GM12878 (cell line): ENCODE measurements around the gene SLC12A9. TPM values are rescaled to one million over a fixed set of nuclear protein-coding genes. Genes with fewer than 3 reads are reported as not detected.

ENCODE experiments used
- ATAC-seq: fragments of 200-7000 bp; cut with Tn5 transposase; 3 replicates; pipeline ENCODE4 v1.9.1; 2020; ENCODE audit warnings: mild to moderate bottlenecking, moderate library complexity
- BruUV-seq: library from RNA; stranded (reverse); fragments of 400-500 nt; replicated peaks from 2 replicates; lab custom pipeline; 2021; lab: Mats Ljungman, UMichigan
- CTCF ChIA-PET: fragments of 300-600 bp; sonication (Branson Sonifier 250); formaldehyde crosslinking; extraction: SDS; loops from one replicate; lab custom pipeline; 2021; ENCODE audit warnings: inconsistent platforms; lab: Yijun Ruan, JAX
- POLR2A ChIA-PET: fragments of 350-600 bp; formaldehyde crosslinking; extraction: SDS; loops from one replicate; lab custom pipeline; 2021; ENCODE audit warnings: inconsistent platforms; lab: Charles Lee
- RAD21 ChIA-PET: fragments of 300-600 bp; sonication (Branson Sonifier 250); formaldehyde crosslinking; loops from one replicate; lab custom pipeline; 2023; ENCODE audit warnings: antibody characterized with exemption; ENCODE audit not compliant: unreplicated experiment; lab: Charles Lee
- SMC1A ChIA-PET: fragments of 300-600 bp; sonication (Branson Sonifier 250); formaldehyde crosslinking; loops from one replicate; lab custom pipeline; 2023; ENCODE audit not compliant: unreplicated experiment, uncharacterized antibody; lab: Charles Lee
- DNase-seq: peaks from one replicate; pipeline ENCODE4 v3.0.0-alpha.2; 2011; ENCODE audit warnings: low read depth, low spot score
- FAIRE-seq: peaks from 3 replicates; lab custom pipeline; 2011; peaks lifted over from hg19 to GRCh38; lab: Jason Lieb, UNC
- H2AFZ ChIP-seq: 2 replicates; pipeline ENCODE4 v1.6.0; 2011; ENCODE audit warnings: low read depth, low read length, control low read depth; ENCODE audit not compliant: control insufficient read depth
- H3K27ac ChIP-seq: 2 replicates; pipeline ENCODE4 v1.5.1; 2011; ENCODE audit warnings: control low read depth; ENCODE audit not compliant: control insufficient read depth, insufficient read depth
- H3K27me3 ChIP-seq, 2 experiments: replicated peaks in 1 of 2; 2 replicates each; pipeline versions ENCODE4 v1.6.0 to v1.6.1; 2011; ENCODE audit warnings: low read length in 1 of 2; ENCODE audit not compliant: control insufficient read depth in 2 of 2, insufficient read depth in 2 of 2
- H3K36me3 ChIP-seq, 2 experiments: 2 replicates each; pipeline ENCODE4 v1.5.1; 2011; ENCODE audit warnings: low read length in 1 of 2; ENCODE audit not compliant: control insufficient read depth in 2 of 2, insufficient read depth in 2 of 2
- H3K4me1 ChIP-seq: 2 replicates; pipeline ENCODE4 v1.6.1; 2011; ENCODE audit warnings: mild to moderate bottlenecking, low read length, moderate library complexity, mixed read lengths; ENCODE audit not compliant: control insufficient read depth, insufficient read depth
- H3K4me2 ChIP-seq: 2 replicates; pipeline ENCODE4 v1.6.0; 2011; ENCODE audit warnings: control low read depth; ENCODE audit not compliant: control insufficient read depth, insufficient read depth
- H3K4me3 ChIP-seq: fragments of 200-600 bp; sonication (generic); 2 replicates; pipeline ENCODE4 v1.5.1; 2016
- H3K79me2 ChIP-seq: 2 replicates; pipeline ENCODE4 v1.6.0; 2011; ENCODE audit warnings: low read length; ENCODE audit not compliant: control insufficient read depth, insufficient read depth
- H3K9ac ChIP-seq: 2 replicates; pipeline ENCODE4 v1.8.0; 2011; ENCODE audit warnings: low read length, control low read depth, mixed read lengths; ENCODE audit not compliant: control insufficient read depth, insufficient read depth
- H3K9me3 ChIP-seq: replicated peaks from 3 replicates; pipeline ENCODE4 v1.5.1; 2011; ENCODE audit warnings: mild to moderate bottlenecking, low read length; ENCODE audit not compliant: control insufficient read depth, insufficient read depth
- H4K20me1 ChIP-seq: 2 replicates; pipeline ENCODE4 v1.6.0; 2011; ENCODE audit not compliant: control insufficient read depth, insufficient read depth
- CBFB ChIP-seq: IDR thresholded peaks from 2 replicates; pipeline ENCODE4 v1.6.1; 2016; ENCODE audit warnings: antibody characterized with exemption, low read depth
- CEBPB ChIP-seq, 2 experiments: fragments of 150-350 bp in 1 of 2; IDR thresholded peaks; 2 replicates each; pipeline ENCODE4 v1.6.1; 2012 to 2014; ENCODE audit warnings: low read depth in 2 of 2, low read length in 2 of 2, borderline replicate concordance in 1 of 2, inconsistent platforms in 1 of 2
- FOS ChIP-seq: IDR thresholded peaks from 3 replicates; pipeline ENCODE4 v1.6.1; 2011; ENCODE audit warnings: borderline replicate concordance; ENCODE audit not compliant: insufficient read length; ENCODE audit errors: extremely low read depth
- FOXM1 ChIP-seq: IDR thresholded peaks from 2 replicates; pipeline ENCODE4 v1.6.1; 2012; ENCODE audit warnings: low read depth, mild to moderate bottlenecking, inconsistent platforms, low read length, moderate library complexity
- IKZF2 ChIP-seq, 2 experiments: fragments of 450-650 bp; IDR thresholded peaks; 2 replicates each; pipeline ENCODE4 v1.6.1; 2017; ENCODE audit warnings: mild to moderate bottlenecking in 2 of 2, moderate library complexity in 2 of 2
- JUNB ChIP-seq: IDR thresholded peaks from 2 replicates; pipeline ENCODE4 v1.6.1; 2016; ENCODE audit warnings: antibody characterized with exemption, mild to moderate bottlenecking
- MTA3 ChIP-seq: IDR thresholded peaks from 2 replicates; pipeline ENCODE4 v1.6.1; 2012; ENCODE audit warnings: low read length, inconsistent platforms, borderline replicate concordance
- NBN ChIP-seq: fragments of 450-650 bp; IDR thresholded peaks from 2 replicates; pipeline ENCODE4 v1.6.1; 2016
- NR2C1 ChIP-seq: fragments of 450-650 bp; IDR thresholded peaks from 2 replicates; pipeline ENCODE4 v1.6.1; 2017; ENCODE audit warnings: antibody characterized with exemption, mild to moderate bottlenecking, moderate library complexity
- POLR2A ChIP-seq: IDR thresholded peaks from 2 replicates; pipeline ENCODE4 v1.6.1; 2011; ENCODE audit warnings: low read depth, mild to moderate bottlenecking, low read length
- RAD21 ChIP-seq: IDR thresholded peaks from 2 replicates; pipeline ENCODE4 v1.6.1; 2011; ENCODE audit warnings: mild to moderate bottlenecking, low read depth, low read length, moderate library complexity; ENCODE audit not compliant: insufficient read depth
- RUNX3 ChIP-seq: IDR thresholded peaks from 2 replicates; pipeline ENCODE4 v1.6.1; 2012; ENCODE audit warnings: low read length, inconsistent platforms
- ZNF24 ChIP-seq: fragments of 450-650 bp; IDR thresholded peaks from 2 replicates; pipeline ENCODE4 v1.6.1; 2017; ENCODE audit warnings: antibody characterized with exemption, mild to moderate bottlenecking
- ZNF274 ChIP-seq: IDR thresholded peaks from one replicate; pipeline ENCODE4 v1.8.0; 2011; ENCODE audit not compliant: insufficient read length, insufficient read depth
- WGBS: methylation state at CpG from one replicate; pipeline ENCODE4 v1.1.6; 2016; ENCODE audit warnings: low lambda C conversion rate; ENCODE audit not compliant: insufficient replicate concordance, insufficient coverage; ENCODE audit errors: missing lambda C conversion rate; 5-methylcytosine and 5-hydroxymethylcytosine counted together
- in situ Hi-C: fragments of 300-500 bp; cut with MboI; formaldehyde crosslinking; loops from 9 replicates; pipeline ENCODE4 v1.14.3; 2018; ENCODE audit warnings: mixed read lengths
- intact Hi-C: fragments of 100-400 bp; cut with micrococcal nuclease; formaldehyde crosslinking; loops from one replicate; pipeline ENCODE4 v1.14.2; 2022; ENCODE audit not compliant: unreplicated experiment
- polyA plus RNA-seq, 11 experiments: library from polyadenylated mRNA; depleted of rRNA in 4 of 11; unstranded in 6 of 11; stranded (reverse) in 5 of 11; fragments of >200 nt; fragmentation: Nextera tagmentation in 4 of 11; fragmentation: Illumina TruSeq in 1 of 11; extraction: Ambion mirVana in 4 of 11; extraction: Trizol in 1 of 11; gene quantifications; 1 replicate in 1 of 11; 2 replicates in 10 of 11; pipeline versions ENCODE4 v1.2.1 to v1.2.3, GENCODE V29; 2011 to 2016; ENCODE audit warnings: inconsistent platforms in 2 of 11, missing spikeins in 2 of 11, low read depth in 1 of 11
- total RNA-seq, 4 experiments: library from RNA; depleted of rRNA in 3 of 4; stranded (reverse); fragments of >200 nt in 3 of 4; fragmentation: Illumina TruSeq in 1 of 4; extraction: Trizol in 1 of 4; gene quantifications; 2 replicates each; pipeline versions ENCODE4 v1.2.1 to v1.2.3, GENCODE V29; 2013 to 2021
- TF ChIP-seq, protein P1 (sequence below): IDR thresholded peaks from 2 replicates; pipeline ENCODE4 v1.6.1; 2011; ENCODE audit warnings: borderline replicate concordance, low read depth, mild to moderate bottlenecking, moderate library complexity, low read length; ENCODE audit not compliant: insufficient read depth, poor library complexity, severe bottlenecking
- TF ChIP-seq, protein P2 (sequence below): fragments of 450-650 bp; IDR thresholded peaks from 2 replicates; pipeline ENCODE4 v1.6.1; 2018; ENCODE audit warnings: mild to moderate bottlenecking, low read depth, moderate library complexity; ENCODE audit not compliant: partially characterized antibody
- TF ChIP-seq, protein P3 (sequence below): fragments of 450-650 bp; IDR thresholded peaks from 2 replicates; pipeline ENCODE4 v1.6.1; 2018; ENCODE audit warnings: borderline replicate concordance, mild to moderate bottlenecking; ENCODE audit not compliant: partially characterized antibody

Gene SLC12A9
- total and polyA plus RNA-seq, 10 of the 15 experiments (the other 5 are each of a cell fraction or from before 2014, with no cell fraction given), result 0.24 to 18.5 (median 9.4) TPM

DNA sequence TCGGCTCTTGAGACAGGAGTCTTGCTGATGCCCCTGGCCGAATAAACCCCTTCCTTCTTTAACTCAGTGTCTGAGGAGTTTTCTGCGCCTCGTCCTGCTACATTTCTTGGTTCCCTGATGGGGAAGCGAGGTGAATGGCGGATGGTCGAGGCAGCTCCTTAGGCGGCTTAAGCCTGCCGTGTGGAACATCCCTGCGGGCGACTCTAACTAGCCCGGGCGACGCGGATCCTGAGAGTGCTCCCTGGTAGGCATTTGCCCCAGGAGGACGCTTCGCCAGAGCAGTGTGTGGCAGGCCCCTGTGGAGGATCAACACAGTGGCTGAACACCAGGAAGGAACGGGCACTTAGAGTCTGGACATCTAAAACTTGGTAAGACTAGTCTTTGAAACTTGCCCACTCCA is 13.2 kb upstream of the SLC12A9 start (continued):
- TF ChIP-seq, protein P1, sequence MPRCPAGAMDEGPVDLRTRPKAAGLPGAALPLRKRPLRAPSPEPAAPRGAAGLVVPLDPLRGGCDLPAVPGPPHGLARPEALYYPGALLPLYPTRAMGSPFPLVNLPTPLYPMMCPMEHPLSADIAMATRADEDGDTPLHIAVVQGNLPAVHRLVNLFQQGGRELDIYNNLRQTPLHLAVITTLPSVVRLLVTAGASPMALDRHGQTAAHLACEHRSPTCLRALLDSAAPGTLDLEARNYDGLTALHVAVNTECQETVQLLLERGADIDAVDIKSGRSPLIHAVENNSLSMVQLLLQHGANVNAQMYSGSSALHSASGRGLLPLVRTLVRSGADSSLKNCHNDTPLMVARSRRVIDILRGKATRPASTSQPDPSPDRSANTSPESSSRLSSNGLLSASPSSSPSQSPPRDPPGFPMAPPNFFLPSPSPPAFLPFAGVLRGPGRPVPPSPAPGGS, result no peak
- no peak for TF ChIP-seq CBFB
- TF ChIP-seq NR2C1, result no peak

DNA sequence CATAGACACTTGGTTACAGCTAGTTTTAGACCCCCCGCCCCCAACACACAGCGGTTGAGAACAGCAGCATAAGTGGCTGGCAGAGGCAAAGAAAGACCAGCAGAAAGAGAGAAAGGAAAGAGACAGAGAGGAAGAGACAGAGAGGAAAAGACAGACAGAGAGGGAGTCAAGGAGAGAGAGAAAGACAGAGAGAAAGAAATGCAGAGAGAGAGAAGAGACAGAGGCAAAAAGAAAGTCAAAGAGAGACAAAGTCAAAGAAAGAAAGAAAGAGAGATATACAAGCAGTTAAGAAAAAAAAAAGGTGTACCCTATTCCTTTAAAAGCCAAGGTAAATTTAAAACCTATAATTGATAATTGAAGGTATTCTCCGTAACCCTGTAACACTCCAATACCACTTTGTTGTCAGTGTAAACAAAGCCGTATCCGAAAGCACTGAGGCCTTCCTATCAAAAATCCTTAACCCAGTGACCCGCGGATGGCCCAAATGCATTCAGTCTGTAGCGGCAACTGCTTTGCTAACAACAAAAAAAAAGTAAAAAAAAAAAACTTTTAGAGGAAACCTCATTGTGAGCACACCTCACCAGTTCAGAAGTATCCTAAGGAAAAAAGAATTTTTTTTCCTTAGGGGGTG is 11.9 kb upstream of the SLC12A9 start:
- CTCF ChIA-PET, result no interaction called here
- Histone ChIP-seq H3K4me3 (no peak overlapping the region), H2AFZ (no peak overlapping the region), H3K9ac (no peak overlapping the region), H3K27me3 (no peaks in the 10 kb centered on the region), H4K20me1 (no peaks in the 10 kb centered on the region), H3K4me1 (no peaks in the 10 kb centered on the region; the same call in 1 of the 2 replicates), H3K79me2 (no peaks in the 10 kb centered on the region), H3K36me3 (no peaks in the 10 kb centered on the region), H3K4me2 (no peak overlapping the region), H3K27ac (no peak overlapping the region), H3K9me3 (no peaks in the 10 kb centered on the region)
- SMC1A ChIA-PET, result interaction anchor here (1.3 kb wide), 1 partner anchor 128 kb away, joined by 3 read pairs; no protein-coding TSS in a partner anchor
- ATAC-seq (no peak), FAIRE-seq (no peak), DNase-seq (no peak)
- TF ChIP-seq RAD21, result no peak
- TF ChIP-seq, protein P2, sequence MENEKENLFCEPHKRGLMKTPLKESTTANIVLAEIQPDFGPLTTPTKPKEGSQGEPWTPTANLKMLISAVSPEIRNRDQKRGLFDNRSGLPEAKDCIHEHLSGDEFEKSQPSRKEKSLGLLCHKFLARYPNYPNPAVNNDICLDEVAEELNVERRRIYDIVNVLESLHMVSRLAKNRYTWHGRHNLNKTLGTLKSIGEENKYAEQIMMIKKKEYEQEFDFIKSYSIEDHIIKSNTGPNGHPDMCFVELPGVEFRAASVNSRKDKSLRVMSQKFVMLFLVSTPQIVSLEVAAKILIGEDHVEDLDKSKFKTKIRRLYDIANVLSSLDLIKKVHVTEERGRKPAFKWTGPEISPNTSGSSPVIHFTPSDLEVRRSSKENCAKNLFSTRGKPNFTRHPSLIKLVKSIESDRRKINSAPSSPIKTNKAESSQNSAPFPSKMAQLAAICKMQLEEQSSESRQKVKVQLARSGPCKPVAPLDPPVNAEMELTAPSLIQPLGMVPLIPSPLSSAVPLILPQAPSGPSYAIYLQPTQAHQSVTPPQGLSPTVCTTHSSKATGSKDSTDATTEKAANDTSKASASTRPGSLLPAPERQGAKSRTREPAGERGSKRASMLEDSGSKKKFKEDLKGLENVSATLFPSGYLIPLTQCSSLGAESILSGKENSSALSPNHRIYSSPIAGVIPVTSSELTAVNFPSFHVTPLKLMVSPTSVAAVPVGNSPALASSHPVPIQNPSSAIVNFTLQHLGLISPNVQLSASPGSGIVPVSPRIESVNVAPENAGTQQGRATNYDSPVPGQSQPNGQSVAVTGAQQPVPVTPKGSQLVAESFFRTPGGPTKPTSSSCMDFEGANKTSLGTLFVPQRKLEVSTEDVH, result no peak
- TF ChIP-seq MTA3, result no peak
- TF ChIP-seq IKZF2 (IDR thresholded peaks at IDR 0.05), result no peak
- no peak for TF ChIP-seq NBN
- TF ChIP-seq JUNB, result no peak
- no peak for TF ChIP-seq FOS
- no peak for TF ChIP-seq POLR2A
- no peak for TF ChIP-seq CEBPB (IDR thresholded peaks at IDR 0.05; ENCODE audit: borderline replicate concordance in 1 of 2, low read depth in 2 of 2, low read length in 2 of 2)
- TF ChIP-seq FOXM1, result no peak
- no peak for TF ChIP-seq ZNF24
- no peak for TF ChIP-seq ZNF274
- TF ChIP-seq, protein P3, sequence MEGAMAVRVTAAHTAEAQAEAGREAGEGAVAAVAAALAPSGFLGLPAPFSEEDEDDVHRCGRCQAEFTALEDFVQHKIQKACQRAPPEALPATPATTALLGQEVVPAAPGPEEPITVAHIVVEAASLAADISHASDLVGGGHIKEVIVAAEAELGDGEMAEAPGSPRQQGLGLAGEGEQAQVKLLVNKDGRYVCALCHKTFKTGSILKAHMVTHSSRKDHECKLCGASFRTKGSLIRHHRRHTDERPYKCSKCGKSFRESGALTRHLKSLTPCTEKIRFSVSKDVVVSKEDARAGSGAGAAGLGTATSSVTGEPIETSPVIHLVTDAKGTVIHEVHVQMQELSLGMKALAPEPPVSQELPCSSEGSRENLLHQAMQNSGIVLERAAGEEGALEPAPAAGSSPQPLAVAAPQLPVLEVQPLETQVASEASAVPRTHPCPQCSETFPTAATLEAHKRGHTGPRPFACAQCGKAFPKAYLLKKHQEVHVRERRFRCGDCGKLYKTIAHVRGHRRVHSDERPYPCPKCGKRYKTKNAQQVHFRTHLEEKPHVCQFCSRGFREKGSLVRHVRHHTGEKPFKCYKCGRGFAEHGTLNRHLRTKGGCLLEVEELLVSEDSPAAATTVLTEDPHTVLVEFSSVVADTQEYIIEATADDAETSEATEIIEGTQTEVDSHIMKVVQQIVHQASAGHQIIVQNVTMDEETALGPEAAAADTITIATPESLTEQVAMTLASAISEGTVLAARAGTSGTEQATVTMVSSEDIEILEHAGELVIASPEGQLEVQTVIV, result no peak
- TF ChIP-seq RUNX3, result no peak
- in situ Hi-C loops (no loop called here), intact Hi-C loops (no loop called here)
- RAD21 ChIA-PET, result no interaction called here
- 93% methylated on average over 8 of the region's 8 CpGs for WGBS
- POLR2A ChIA-PET, result no interaction called here
- no TSS peak for BruUV-seq
